OCI-LY7 (cell line): ENCODE measurements around the gene ELN.

Experiments
- CTCF ChIP-seq: fragments of 200-600 bp; sonication (generic); conservative IDR thresholded peaks from 2 replicates; pipeline ENCODE4 v1.5.1; 2014; ENCODE audit warnings: mild to moderate bottlenecking, antibody characterized with exemption, low read length, moderate library complexity, mixed read lengths
- EZH2phosphoT487 ChIP-seq: fragments of 200-600 bp; sonication (generic); IDR thresholded peaks from 2 replicates; pipeline ENCODE4 v1.6.1; 2018; ENCODE audit warnings: low read depth, borderline replicate concordance, mild to moderate bottlenecking, mixed run types, antibody characterized with exemption, low read length, moderate library complexity, mixed read lengths

GRCh38 chr7:74042746-74043522 is 15.0 kb downstream of the ELN start:
- TF ChIP-seq CTCF: no peak
- no peak for TF ChIP-seq EZH2phosphoT487
